Activated CD4-positive, alpha-beta T cell treated with anti-CD3 and anti-CD28 coated beads, Interleukin-2, amount 10 ng/mL, durations not matched to agents 7 days and 5 days (primary cell): Measurements from ENCODE around the gene OR4D1. TPM values are rescaled to one million over a fixed set of nuclear protein-coding genes. Genes with fewer than 3 reads are reported as not detected.
"Not testable (repeated sequence)": the region's sequence is repeated elsewhere in the genome, so short reads cannot be mapped to it uniquely, and the experiment has no call there.

Source experiments
- CTCF ChIA-PET: fragments of 350-600 bp; sonication (Branson Sonifier 250); formaldehyde crosslinking; loops from one replicate; lab custom pipeline; 2021; ENCODE audit warnings: antibody characterized with exemption; lab: Charles Lee
- POLR2A ChIA-PET: fragments of 350-600 bp; sonication (Branson Sonifier 250); formaldehyde crosslinking; loops from one replicate; lab custom pipeline; 2021; ENCODE audit warnings: antibody characterized with exemption; lab: Charles Lee
- DNase-seq: peaks from one replicate; pipeline ENCODE4 v3.0.0-alpha.2; 2020
- H3K27ac Mint-ChIP-seq: one replicate; pipeline ENCODE4 v1.8.0; 2021; ENCODE audit warnings: mild to moderate bottlenecking, moderate library complexity, mixed read lengths
- H3K27me3 Mint-ChIP-seq: one replicate; pipeline ENCODE4 v1.8.0; 2021; ENCODE audit warnings: mixed read lengths
- H3K36me3 Mint-ChIP-seq: one replicate; pipeline ENCODE4 v1.8.0; 2021; ENCODE audit warnings: low read depth, mixed read lengths
- H3K4me1 Mint-ChIP-seq: one replicate; pipeline ENCODE4 v1.8.0; 2021; ENCODE audit warnings: mixed read lengths
- H3K4me3 Mint-ChIP-seq: one replicate; pipeline ENCODE4 v1.8.0; 2021; ENCODE audit warnings: mild to moderate bottlenecking, moderate library complexity, mixed read lengths
- H3K9me3 Mint-ChIP-seq: one replicate; pipeline ENCODE4 v1.8.0; 2021; ENCODE audit warnings: mixed read lengths
- total RNA-seq, 2 experiments: library from RNA; stranded (reverse); gene quantifications; one replicate each; pipeline ENCODE4 v1.2.3, GENCODE V29; 2021

The OR4D1 gene
- total RNA-seq, 2 experiments from 2014 or later, result 0.54 to 0.77 TPM

GRCh38 chr17:58121925-58122324 lies 26.3 kb upstream of the OR4D1 start:
- Mint-ChIP-seq H3K4me1 (peaks cover 6% of the 10 kb centered on the region), H3K27ac (no peak overlapping the region), H3K27me3 (peaks cover 16% of the 10 kb centered on the region), H3K36me3 (no peaks in the 10 kb centered on the region), H3K9me3 (no peaks in the 10 kb centered on the region), H3K4me3 (no peak overlapping the region)
- ChIA-PET CTCF (interaction anchor here (0.6 to 1.0 kb wide), 4 partner anchors 35 to 173 kb away, joined by 3 to 5 read pairs (median 5); no protein-coding TSS in a partner anchor), POLR2A (no interaction called here)
- peak; percentile 63 for DNase-seq

- DNase-seq, result no peak
- POLR2A ChIA-PET, result interaction anchor here (0.5 kb wide), 1 partner anchor 298 kb away, joined by 3 read pairs; no protein-coding TSS in a partner anchor
- Mint-ChIP-seq H3K36me3 (no peaks in the 10 kb centered on the region), H3K4me3 (no peak overlapping the region), H3K4me1 (peaks cover 4% of the 10 kb centered on the region), H3K27ac (no peak overlapping the region), H3K27me3 (peaks cover 24% of the 10 kb centered on the region), H3K9me3 (no peaks in the 10 kb centered on the region)
- CTCF ChIA-PET, result no interaction called here
Measured at GRCh38 chr17:58127846-58128245, 20.3 kb upstream of the OR4D1 start.

GRCh38 chr17:58132697-58133096 lies 15.5 kb upstream of the OR4D1 start:
- H3K36me3 Mint-ChIP-seq, POLR2A ChIA-PET, H3K4me3 Mint-ChIP-seq, H3K9me3 Mint-ChIP-seq, DNase-seq, H3K4me1 Mint-ChIP-seq, H3K27ac Mint-ChIP-seq, CTCF ChIA-PET: not testable (repeated sequence)
- H3K27me3 Mint-ChIP-seq, result peaks cover 36% of the 10 kb centered on the region

- CTCF ChIA-PET, result interaction anchor here (0.6 to 1.3 kb wide), 3 partner anchors 33 to 82 kb away, joined by 3 to 5 read pairs (median 3); no protein-coding TSS in a partner anchor
- H3K27ac Mint-ChIP-seq, result no peak overlapping the region
- peaks cover 5% of the 10 kb centered on the region for H3K4me1 Mint-ChIP-seq
Measured at GRCh38 chr17:58136669-58137279, 11.4 kb upstream of the OR4D1 start.

DNA sequence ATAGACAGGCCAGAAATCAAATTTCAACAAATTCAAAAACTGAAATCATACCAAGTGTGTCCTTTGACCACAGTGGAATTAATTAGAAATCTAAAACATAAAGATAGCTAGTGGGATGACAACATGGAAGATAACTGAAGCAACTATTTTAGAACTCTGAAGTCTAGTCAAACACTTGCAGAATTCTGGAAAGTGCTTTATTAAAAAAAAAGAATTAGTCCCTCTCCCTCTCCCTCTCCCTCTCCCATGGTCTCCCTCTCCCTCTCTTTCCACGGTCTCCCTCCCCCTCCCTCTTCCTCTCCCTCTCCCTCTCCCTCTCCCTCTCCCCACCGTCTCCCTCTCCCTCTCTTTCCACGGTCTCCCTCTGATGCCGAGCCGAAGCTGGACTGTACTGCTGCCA lies 6.7 kb upstream of the OR4D1 start:
- no peak for DNase-seq
- H3K27me3 Mint-ChIP-seq, result peaks cover 31% of the 10 kb centered on the region
- H3K4me3 Mint-ChIP-seq, result no peak overlapping the region
- POLR2A ChIA-PET, result no interaction called here
- peaks cover 27% of the 10 kb centered on the region for H3K9me3 Mint-ChIP-seq
- peaks cover 23% of the 10 kb centered on the region for H3K36me3 Mint-ChIP-seq
- CTCF ChIA-PET, result no interaction called here
- no peak overlapping the region for H3K27ac Mint-ChIP-seq
- H3K4me1 Mint-ChIP-seq, result peaks cover 6% of the 10 kb centered on the region

More at GRCh38 chr17:58136669-58137279, 11.4 kb upstream of the OR4D1 start:
- H3K9me3 Mint-ChIP-seq, result peaks cover 4% of the 10 kb centered on the region
- H3K4me3 Mint-ChIP-seq, result no peak overlapping the region
- H3K36me3 Mint-ChIP-seq, result no peaks in the 10 kb centered on the region
- POLR2A ChIA-PET, result no interaction called here
- H3K27me3 Mint-ChIP-seq, result peaks cover 31% of the 10 kb centered on the region
- no peak for DNase-seq

GRCh38 chr17:58143335-58143734 lies 4.8 kb upstream of the OR4D1 start:
- CTCF ChIA-PET, result not testable (repeated sequence)

GRCh38 chr17:58144801-58145200 lies 3.4 kb upstream of the OR4D1 start:
- Mint-ChIP-seq H3K27ac (no peak overlapping the region), H3K4me1 (peaks cover 4% of the 10 kb centered on the region), H3K9me3 (peaks cover 36% of the 10 kb centered on the region), H3K27me3 (peaks cover 59% of the 10 kb centered on the region), H3K4me3 (no peak overlapping the region), H3K36me3 (peaks cover 25% of the 10 kb centered on the region)
- POLR2A ChIA-PET, result no interaction called here
- CTCF ChIA-PET, result no interaction called here
- DNase-seq, result no peak

More at GRCh38 chr17:58143335-58143734, 4.8 kb upstream of the OR4D1 start:
- H3K27ac Mint-ChIP-seq, H3K4me3 Mint-ChIP-seq, H3K4me1 Mint-ChIP-seq, POLR2A ChIA-PET, DNase-seq: not testable (repeated sequence)
- H3K36me3 Mint-ChIP-seq, result peaks cover 25% of the 10 kb centered on the region
- peaks cover 46% of the 10 kb centered on the region for H3K27me3 Mint-ChIP-seq
- H3K9me3 Mint-ChIP-seq, result peaks cover 33% of the 10 kb centered on the region

- CTCF ChIA-PET, result no interaction called here
- H3K4me1 Mint-ChIP-seq, result peaks cover 31% of the 10 kb centered on the region
Measured at GRCh38 chr17:58148609-58149008, 425 bp downstream of the OR4D1 start.

DNA sequence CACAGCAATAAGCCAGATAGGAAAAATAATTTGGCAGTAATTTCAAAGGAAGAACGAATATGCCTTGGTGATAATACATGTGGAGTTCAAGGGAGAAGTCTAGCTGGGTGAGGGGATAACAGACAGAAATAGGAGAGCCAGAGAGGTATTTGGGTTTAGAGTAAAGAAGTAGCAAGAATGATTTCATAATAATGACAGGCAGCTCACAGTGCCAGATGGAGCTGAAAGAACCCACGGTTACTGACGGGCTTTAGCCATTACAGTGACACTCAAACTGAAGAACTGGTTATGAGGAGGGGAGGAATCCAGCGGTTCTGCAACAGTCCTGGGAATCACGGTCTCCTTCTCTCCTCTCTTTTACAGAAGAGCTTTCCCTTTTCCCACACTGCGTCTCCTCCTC lies 2.2 kb downstream of the OR4D1 start:
- ChIA-PET POLR2A (no interaction called here), CTCF (interaction anchor here (0.9 kb wide), 1 partner anchor 27 kb away, joined by 3 read pairs; no protein-coding TSS in a partner anchor)
- Mint-ChIP-seq H3K27me3 (peaks cover 52% of the 10 kb centered on the region), H3K36me3 (peaks cover 26% of the 10 kb centered on the region), H3K9me3 (peaks cover 31% of the 10 kb centered on the region), H3K4me3 (no peak overlapping the region), H3K27ac (no peak overlapping the region), H3K4me1 (peaks cover 47% of the 10 kb centered on the region)
- DNase-seq, result no peak

More at GRCh38 chr17:58148609-58149008, 425 bp downstream of the OR4D1 start:
- H3K9me3 Mint-ChIP-seq, result peaks cover 35% of the 10 kb centered on the region
- H3K27ac Mint-ChIP-seq, result peak overlapping the region; percentile 50
- POLR2A ChIA-PET, result no interaction called here
- no peak overlapping the region for H3K4me3 Mint-ChIP-seq
- peaks cover 26% of the 10 kb centered on the region for H3K36me3 Mint-ChIP-seq
- H3K27me3 Mint-ChIP-seq, result peaks cover 64% of the 10 kb centered on the region
- DNase-seq, result no peak

DNA sequence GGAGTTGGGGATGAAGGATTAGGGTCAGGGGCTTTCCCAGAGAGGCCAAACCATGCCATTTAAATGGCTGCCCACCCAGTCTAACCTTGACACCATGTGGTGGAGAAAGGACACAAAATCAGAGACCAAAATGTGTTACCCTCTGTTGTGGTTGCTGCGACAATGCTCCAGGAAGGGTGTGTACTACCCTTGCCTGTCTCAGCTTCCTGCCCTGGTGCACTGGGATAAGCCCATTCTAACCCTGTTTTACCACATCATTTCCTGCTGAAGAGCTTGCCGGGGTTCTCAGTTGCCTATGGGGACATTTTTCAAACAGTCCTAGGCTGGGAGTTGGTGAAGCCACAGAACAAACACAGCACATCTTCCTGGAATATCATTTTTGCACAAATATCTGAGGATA lies 4.9 kb downstream of the OR4D1 start:
- Mint-ChIP-seq H3K27ac (peak overlapping the region; percentile 97), H3K4me1 (peaks cover 63% of the 10 kb centered on the region), H3K4me3 (peak overlapping the region; percentile 53), H3K9me3 (peaks cover 18% of the 10 kb centered on the region), H3K36me3 (peaks cover 19% of the 10 kb centered on the region), H3K27me3 (peaks cover 28% of the 10 kb centered on the region)
- ChIA-PET POLR2A (interaction anchor here (1.0 kb wide), 1 partner anchor 20 kb away, joined by 3 read pairs; no protein-coding TSS in a partner anchor), CTCF (interaction anchor here (0.9 kb wide), 1 partner anchor 37 kb away, joined by 3 read pairs; no protein-coding TSS in a partner anchor)
- DNase-seq, result peak; percentile 84

GRCh38 chr17:58153671-58154070 lies 5.5 kb downstream of the OR4D1 start:
- H3K4me3 Mint-ChIP-seq, result peak overlapping the region; percentile 53
- peaks cover 19% of the 10 kb centered on the region for H3K36me3 Mint-ChIP-seq
- peaks cover 22% of the 10 kb centered on the region for H3K27me3 Mint-ChIP-seq
- POLR2A ChIA-PET, result interaction anchor here (1.0 kb wide), 1 partner anchor 19 kb away, joined by 3 read pairs; no protein-coding TSS in a partner anchor
- CTCF ChIA-PET, result no interaction called here
- H3K4me1 Mint-ChIP-seq, result peaks cover 64% of the 10 kb centered on the region
- DNase-seq, result no peak
- H3K27ac Mint-ChIP-seq, result peak overlapping the region; percentile 97
- peaks cover 18% of the 10 kb centered on the region for H3K9me3 Mint-ChIP-seq

DNA sequence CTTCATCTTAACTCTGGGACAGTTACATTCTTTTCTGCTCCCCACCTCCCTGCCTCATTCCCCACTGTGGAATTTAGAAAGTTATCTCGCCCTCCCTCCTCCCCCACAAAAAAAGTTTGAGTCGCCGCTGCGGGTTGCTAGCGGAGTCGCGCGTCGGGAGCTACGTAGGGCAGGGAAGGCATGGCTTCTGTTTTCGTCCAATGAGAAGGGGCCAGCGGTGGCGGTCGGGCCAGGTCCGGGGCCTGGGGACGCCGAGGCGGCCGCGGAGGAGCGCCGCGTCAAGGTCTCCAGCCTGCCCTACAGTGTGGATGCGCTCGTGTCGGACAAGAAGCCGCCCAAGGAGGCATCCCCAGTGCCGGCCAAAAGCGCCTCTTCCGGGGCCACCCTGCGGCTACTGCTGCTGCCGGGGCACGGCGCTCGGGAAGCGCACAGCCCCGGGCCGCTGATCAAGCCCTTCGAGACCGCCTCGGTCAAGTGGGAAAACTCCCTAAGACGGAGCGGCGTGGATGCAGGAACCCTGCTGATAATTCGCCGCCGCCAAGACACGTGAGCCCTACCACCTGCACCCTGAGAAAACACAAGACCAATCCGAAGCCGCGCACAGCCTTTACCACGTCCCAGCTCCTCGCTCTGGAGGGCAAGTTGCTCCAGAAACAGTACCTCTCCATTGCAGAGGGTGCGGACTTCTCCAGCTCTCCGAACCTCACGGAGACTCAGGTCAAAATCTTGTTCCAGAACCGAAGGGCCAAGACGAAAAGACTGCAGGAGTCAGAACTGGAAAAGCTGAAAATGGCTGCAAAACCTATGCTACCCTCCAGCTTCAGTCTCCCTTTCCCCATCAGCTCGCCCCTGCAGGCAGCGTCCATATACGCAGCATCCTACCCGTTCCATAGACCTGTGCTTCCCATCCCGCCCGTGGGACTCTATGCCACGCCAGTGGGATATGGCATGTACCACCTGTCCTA lies 8.9 kb downstream of the OR4D1 start:
- peaks cover 17% of the 10 kb centered on the region for H3K9me3 Mint-ChIP-seq
- H3K4me3 Mint-ChIP-seq, result peak overlapping the region; percentile 68
- peak overlapping the region; percentile 78 for H3K27ac Mint-ChIP-seq
- H3K36me3 Mint-ChIP-seq, result peaks cover 27% of the 10 kb centered on the region
- CTCF ChIA-PET, result interaction anchor here (0.6 to 1.0 kb wide), 3 partner anchors 16 to 76 kb away, joined by 3 read pairs; no protein-coding TSS in a partner anchor
- POLR2A ChIA-PET, result no interaction called here
- peak; percentile 52 for DNase-seq
- H3K4me1 Mint-ChIP-seq, result peaks cover 55% of the 10 kb centered on the region
- peaks cover 9% of the 10 kb centered on the region for H3K27me3 Mint-ChIP-seq
